IMR-90 (cell line): ENCODE data around the gene SHISA8. TPM values are rescaled to one million over a fixed set of nuclear protein-coding genes. Genes with fewer than 3 reads are reported as not detected.

Experiments used
- ELK1 ChIP-seq: fragments of 150-350 bp; IDR thresholded peaks from 2 replicates; pipeline ENCODE4 v1.6.1; 2016; ENCODE audit warnings: low read depth, mild to moderate bottlenecking, low read length, moderate library complexity, borderline replicate concordance
- RCOR1 ChIP-seq: IDR thresholded peaks from 2 replicates; pipeline ENCODE4 v1.6.1; 2012; ENCODE audit warnings: mild to moderate bottlenecking, low read length, improper control_type of control experiment; ENCODE audit not compliant: insufficient replicate concordance
- SMC3 ChIP-seq: fragments of 150-350 bp; IDR thresholded peaks from 2 replicates; pipeline ENCODE4 v1.6.1; 2016; ENCODE audit warnings: low read depth, mild to moderate bottlenecking, antibody characterized with exemption, low read length, moderate library complexity
- USF2 ChIP-seq: fragments of 150-350 bp; IDR thresholded peaks from 2 replicates; pipeline ENCODE4 v1.6.1; 2017; ENCODE audit warnings: mild to moderate bottlenecking, antibody characterized with exemption, low read length, low read depth
- polyA plus RNA-seq, 3 experiments: library from polyadenylated mRNA; depleted of rRNA; stranded (reverse); fragments of >200 nt; gene quantifications; 2 replicates each; pipeline ENCODE4 v1.2.3, GENCODE V29; 2012; ENCODE audit warnings: low replicate concordance in 1 of 3
- total RNA-seq: library from RNA; depleted of rRNA; stranded (reverse); fragments of >200 nt; gene quantifications from 2 replicates; pipeline ENCODE4 v1.2.3, GENCODE V29; 2012

Gene SHISA8
- total and polyA plus RNA-seq, 2 of the 4 experiments (the other 2 are of a cell fraction), result not detected

- no peak for TF ChIP-seq ELK1
- no peak for TF ChIP-seq SMC3
- TF ChIP-seq RCOR1, result no peak
- TF ChIP-seq USF2, result no peak
Observed at GRCh38 chr22:41943661-41944209, 28.9 kb upstream of the SHISA8 start (continued).
